Central memory CD4-positive, alpha-beta T cell (primary cell): Measurements from ENCODE around the gene TMEM170B.
"Not testable (repeated sequence)": the region's sequence is repeated elsewhere in the genome, so short reads cannot be mapped to it uniquely, and the experiment has no call there.

Experiments
- DNase-seq: peaks from one replicate; pipeline ENCODE4 v3.0.0; 2022

The TMEM170B gene

DNA sequence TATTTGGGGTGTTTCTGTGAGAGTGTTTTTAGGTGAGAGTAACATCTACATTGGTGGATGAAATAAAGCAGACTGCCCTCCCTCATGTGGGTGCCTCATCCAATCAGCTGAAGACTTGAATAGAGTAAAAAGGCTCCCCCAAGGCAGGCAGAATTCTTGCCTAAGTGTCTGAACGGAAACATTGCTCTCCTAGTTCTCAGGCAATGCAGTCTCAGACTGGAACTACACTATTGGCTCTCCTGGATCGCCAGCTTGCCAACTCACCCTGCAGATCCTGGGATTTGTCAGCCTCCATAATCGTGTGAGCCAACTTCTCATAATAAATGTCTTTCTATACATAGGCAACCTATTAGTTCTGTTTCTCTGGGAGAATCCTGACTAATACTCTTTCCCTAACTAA lies 5.5 kb upstream of the TMEM170B start:
- DNase-seq: no peak

DNA sequence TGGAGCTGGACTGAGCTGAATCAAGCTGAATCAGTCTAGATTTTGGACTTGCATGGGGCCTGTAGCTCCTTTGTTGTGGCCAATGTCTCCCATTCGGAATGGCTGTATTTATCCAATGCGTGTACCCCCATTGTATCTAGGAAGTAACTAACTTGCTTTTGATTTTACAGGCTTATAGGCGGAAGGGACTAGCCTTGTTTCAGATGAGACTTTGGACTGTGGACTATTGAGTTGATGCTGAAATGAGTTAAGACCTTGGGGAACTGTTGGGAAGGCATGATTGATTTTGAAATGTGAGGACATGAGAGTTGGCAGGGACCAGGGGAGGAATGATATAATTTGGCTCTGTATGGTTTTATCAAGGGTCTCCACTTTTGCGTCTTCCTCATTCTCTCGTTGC lies 3.0 kb upstream of the TMEM170B start:
- no peak for DNase-seq

- DNase-seq: no peak
Measured at GRCh38 chr6:11535801-11536230, 1.7 kb upstream of the TMEM170B start.

DNA sequence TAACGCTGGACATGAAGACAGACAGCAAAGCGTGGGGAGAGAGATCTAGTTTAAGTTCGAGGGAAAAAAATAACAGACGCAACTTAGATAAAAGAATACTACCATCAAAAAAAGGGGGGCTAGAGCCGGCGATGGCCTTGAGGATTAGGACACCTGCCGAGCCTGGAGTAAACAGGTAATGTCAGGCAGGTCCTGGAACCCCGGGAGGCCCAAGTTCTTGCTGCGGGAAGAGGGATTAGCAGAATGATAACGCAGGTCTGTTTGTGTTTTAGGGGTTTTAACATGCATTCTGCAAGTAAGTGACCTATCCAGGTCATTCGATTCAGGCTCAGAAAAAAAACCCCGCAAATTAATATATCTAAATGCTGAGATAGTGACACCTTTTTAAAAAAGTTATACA lies 754 bp upstream of the TMEM170B start:
- no peak for DNase-seq

GRCh38 chr6:11538052-11538818 lies 686 bp downstream of the TMEM170B start:
- peak; percentile 23 for DNase-seq

DNA sequence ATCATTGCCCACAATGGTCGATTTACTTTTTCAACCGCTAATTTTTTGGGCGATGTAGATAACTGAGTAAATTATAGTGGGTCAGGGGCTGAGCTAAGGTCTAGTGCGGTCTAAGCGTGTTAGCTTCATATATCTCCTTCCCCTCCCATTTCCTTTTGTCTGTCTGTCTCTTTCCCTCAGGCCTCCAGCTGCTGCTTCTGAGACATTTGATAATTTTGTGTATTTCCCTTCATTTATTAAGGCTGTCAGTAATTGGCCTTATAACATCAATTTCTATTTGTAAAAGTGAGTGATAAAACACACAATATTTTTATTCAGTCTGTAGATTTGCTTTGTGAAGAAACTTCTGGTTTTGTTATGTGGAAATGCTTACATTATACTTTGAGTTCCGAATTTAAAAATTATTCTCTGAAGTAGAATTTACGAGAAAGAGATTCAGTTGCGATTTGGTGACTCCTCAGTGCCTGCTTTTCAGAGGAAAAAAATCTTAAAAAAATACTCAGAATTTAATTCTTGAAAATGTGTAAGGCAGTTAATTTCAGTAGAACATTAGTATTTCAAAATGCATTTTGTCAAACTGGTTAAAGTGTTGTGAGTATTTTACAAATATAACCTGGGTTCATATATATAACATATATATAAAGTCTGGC lies 1.4 kb downstream of the TMEM170B start:
- DNase-seq: no peak

- DNase-seq: no peak
Measured at GRCh38 chr6:11542863-11543262, 5.3 kb downstream of the TMEM170B start.

GRCh38 chr6:11543919-11544518 lies 6.5 kb downstream of the TMEM170B start:
- DNase-seq: no peak

DNA sequence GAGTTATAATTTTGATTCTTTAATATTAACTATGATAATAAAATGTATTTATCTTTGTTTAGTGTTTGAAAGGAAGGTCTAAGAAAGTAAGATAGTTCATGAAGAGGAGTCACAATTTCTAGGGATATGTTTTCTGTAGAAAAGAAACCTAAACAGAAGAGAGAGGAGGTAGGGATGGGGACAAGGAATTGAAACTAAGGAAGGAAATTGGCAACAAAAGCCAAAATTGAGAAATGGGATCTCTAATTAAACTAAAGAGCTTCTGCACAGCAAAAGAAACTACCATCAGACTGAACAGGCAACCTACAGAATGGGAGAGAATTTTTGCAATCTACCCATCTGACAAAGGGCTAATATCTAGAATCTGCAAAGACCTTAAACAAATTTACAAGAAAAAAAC lies 10.3 kb downstream of the TMEM170B start:
- DNase-seq: not testable (repeated sequence)

- DNase-seq: not testable (repeated sequence)
Measured at GRCh38 chr6:11548578-11548977, 11.0 kb downstream of the TMEM170B start.

DNA sequence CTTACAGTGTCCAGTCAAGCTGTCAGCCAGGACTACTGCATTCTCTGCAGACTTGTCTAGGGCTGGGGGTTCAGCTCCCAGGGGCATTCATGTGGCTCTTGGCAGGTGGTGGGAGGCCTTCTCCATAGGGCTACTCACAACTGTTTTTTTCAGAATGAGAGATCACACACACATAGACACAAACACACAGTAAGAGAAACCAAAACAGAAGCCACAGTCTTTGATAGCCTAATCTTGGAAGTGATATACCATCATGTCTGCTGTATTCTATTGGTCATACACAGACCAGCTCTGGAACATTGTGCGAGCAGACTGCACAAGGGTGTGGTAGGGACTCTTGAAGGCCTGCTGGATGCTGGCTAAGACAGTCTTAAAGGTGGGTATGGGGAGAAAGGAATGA lies 13.5 kb downstream of the TMEM170B start:
- no peak for DNase-seq

DNA sequence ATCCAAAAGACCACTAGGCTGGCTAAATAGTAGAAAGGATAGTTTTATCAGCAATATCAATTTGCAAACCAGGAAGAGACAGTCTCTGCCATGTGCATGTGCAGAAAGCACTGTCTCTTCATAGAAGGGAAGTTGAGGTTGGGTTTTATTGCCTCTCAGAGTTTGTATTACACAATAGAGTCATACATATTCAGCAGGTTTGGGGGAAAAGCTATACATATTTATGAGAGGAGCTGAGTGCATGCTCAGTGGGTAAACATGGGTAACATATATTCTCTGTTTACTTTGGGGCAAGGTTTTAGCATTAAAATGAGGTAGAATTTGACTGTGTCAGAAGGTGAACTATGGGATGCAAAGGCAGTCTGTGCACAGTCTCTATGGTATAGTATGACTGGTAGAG lies 14.9 kb downstream of the TMEM170B start:
- DNase-seq: no peak

GRCh38 chr6:11553824-11554223 lies 16.3 kb downstream of the TMEM170B start:
- DNase-seq: no peak

- no peak for DNase-seq
Measured at GRCh38 chr6:11556309-11556708, 18.8 kb downstream of the TMEM170B start.

GRCh38 chr6:11563793-11564192 lies 26.2 kb downstream of the TMEM170B start:
- no peak for DNase-seq

GRCh38 chr6:11566609-11567008 lies 29.1 kb downstream of the TMEM170B start:
- no peak for DNase-seq

GRCh38 chr6:11571073-11571472 lies 33.5 kb downstream of the TMEM170B start:
- no peak for DNase-seq

- peak; percentile 31 for DNase-seq
Measured at GRCh38 chr6:11575408-11576033, 38.0 kb downstream of the TMEM170B start.

DNA sequence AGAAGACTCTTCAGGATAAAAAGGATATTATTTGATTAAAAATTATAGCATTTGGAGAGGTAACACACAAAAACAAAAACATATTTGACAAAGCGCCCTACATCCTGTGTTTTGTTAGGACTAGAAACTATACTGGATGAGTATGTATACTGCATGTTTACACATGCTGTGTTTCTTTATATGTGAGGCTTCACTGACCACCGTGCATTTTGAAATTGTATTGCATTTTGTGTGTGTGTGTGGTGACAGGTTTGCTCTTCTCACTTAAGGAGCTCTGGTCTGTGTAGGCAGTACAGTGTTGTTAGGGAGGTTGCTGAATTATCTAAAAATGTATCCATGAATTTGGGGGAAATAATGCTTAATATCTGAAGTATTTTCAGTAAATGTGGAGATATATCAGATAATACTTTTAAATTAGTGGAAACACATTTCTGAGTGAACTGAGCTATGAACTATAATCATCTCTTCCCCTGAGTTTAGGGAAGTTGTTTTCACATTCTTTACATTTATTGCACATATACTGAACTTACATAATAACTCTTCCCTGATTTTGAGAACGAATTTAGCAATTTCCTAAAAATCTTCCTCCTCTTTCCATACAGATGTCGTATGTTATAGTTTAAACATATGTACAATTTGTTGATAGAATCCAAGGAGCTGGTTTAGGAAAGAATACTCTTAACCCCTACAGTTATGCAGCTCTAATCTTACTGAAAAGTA lies 43.3 kb downstream of the TMEM170B start:
- DNase-seq: no peak

GRCh38 chr6:11584244-11584643 lies 46.7 kb downstream of the TMEM170B start:
- DNase-seq: no peak

DNA sequence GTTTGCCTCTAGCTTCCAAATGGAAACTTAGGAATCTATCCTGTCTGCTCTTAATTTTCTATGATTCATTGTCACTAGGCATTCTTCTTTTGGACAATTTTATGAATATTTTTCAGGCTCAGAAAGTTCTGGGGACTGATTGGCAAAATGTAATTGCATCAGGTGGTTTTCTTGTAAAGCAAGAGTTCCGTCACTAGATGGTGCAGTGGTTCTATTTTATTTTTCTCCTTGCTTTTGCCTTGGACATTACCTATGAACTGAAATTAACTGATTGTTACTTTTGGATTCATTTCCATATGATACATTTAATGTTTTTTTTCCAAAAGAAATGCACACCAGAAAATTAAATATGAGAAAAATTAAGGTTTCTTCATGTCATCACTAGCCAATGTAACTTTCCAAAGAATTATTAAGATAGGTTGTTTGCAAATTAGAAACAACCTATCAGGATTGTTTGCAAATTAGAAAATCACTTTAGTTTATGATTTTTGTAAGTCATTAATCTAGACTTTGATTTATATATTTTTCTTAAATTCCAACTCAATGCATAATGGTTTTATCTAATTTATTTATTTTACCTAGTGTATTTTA lies 48.0 kb downstream of the TMEM170B start:
- DNase-seq: no peak

DNA sequence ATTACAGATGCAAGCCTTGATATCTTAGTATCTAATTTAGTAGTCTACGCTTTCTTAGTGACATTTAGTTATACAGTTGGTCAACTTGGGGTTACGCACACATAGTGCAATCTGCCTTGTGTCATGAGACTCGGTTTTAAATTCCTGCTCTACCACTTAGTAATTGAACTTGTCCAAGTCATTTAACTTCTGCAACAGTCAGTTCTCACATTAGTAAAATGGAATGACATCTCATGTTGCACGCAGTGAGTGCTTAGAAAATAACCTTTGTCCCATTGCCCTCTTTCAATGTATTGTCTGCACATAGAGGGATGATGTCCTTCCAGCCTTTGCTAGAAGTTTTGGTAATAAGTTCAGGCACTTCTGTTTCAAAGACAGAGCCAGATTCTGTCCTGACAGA lies 48.6 kb downstream of the TMEM170B start:
- no peak for DNase-seq

DNA sequence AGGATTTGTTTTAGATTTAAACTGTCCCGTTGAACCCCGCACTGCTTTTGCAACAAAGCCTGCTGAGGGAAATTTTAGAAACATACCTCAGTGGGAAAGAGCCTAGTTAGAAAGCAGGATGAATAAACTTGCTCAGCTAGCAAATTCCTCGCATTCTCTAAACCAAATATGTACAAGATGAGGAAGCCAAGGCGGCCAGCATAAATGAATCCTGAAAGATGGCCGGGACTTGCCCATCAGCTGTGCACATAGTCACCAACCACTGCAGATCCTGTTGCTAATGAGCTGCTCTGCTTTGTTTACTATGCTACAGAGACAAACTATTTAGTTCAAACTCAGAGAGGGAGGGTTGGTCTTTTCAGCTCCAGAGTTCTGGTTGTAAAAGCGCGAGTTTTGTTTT lies 49.0 kb downstream of the TMEM170B start:
- no peak for DNase-seq
